PC-3 (cell line): Measurements from ENCODE around the gene CYB5D1.

Experiments
- EZH2 ChIP-seq: fragments of 300-600 bp; sonication (generic); IDR thresholded peaks from one replicate; pipeline ENCODE4 v1.6.1; 2017; ENCODE audit warnings: antibody characterized with exemption, mild to moderate bottlenecking, low read length; ENCODE audit not compliant: unreplicated experiment
- TF ChIP-seq, protein P1 (sequence below): fragments of 300-600 bp; sonication (generic); conservative IDR thresholded peaks from 2 replicates; pipeline ENCODE4 v1.5.1; 2017; ENCODE audit warnings: antibody characterized with exemption, low read depth, mild to moderate bottlenecking, low read length

- TF ChIP-seq, protein P1, sequence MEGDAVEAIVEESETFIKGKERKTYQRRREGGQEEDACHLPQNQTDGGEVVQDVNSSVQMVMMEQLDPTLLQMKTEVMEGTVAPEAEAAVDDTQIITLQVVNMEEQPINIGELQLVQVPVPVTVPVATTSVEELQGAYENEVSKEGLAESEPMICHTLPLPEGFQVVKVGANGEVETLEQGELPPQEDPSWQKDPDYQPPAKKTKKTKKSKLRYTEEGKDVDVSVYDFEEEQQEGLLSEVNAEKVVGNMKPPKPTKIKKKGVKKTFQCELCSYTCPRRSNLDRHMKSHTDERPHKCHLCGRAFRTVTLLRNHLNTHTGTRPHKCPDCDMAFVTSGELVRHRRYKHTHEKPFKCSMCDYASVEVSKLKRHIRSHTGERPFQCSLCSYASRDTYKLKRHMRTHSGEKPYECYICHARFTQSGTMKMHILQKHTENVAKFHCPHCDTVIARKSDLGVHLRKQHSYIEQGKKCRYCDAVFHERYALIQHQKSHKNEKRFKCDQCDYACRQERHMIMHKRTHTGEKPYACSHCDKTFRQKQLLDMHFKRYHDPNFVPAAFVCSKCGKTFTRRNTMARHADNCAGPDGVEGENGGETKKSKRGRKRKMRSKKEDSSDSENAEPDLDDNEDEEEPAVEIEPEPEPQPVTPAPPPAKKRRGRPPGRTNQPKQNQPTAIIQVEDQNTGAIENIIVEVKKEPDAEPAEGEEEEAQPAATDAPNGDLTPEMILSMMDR = 0 out of 2 replicates have a peak, but pooled peaks have one; percentile 10
- no peak for TF ChIP-seq EZH2
Observed at GRCh38 chr17:7887038-7887481, 29.3 kb downstream of the CYB5D1 start.
